ENCODE measurements around the gene SASH1. TPM values are rescaled to one million over a fixed set of nuclear protein-coding genes. Genes with fewer than 3 reads are reported as not detected.

Gene SASH1
- total RNA-seq, 1 experiment from 2014 or later, result 11.7 TPM

DNA sequence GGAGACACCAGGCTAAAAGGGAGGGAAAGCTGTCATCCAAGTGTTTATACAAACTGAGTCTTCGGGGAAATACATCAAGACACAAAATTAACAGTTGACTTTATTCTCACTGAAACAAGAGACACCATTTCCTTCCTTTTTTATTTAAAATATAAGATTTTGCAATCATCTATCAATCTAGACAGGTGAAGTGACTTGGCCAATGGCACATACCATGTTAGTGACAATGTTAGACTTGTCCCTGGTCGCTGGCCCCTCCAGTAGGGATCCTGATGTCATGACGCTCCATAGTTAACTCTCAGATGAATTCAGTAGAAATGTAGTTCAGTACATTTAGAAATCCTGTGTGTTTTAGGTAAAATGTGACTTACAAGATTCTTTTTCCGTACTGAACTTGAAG is 2.9 kb downstream of the SASH1 start:
- H3K27ac ChIP-seq (ENCODE audit: low read depth, low read length), result no peak overlapping the region
- H3K9ac ChIP-seq (ENCODE audit: low read length), result no peak overlapping the region
- intact Hi-C loops (cut with micrococcal nuclease), result no loop called here
- no peak for DNase-seq (ENCODE audit: low read depth, low spot score)
- H2AFZ ChIP-seq (ENCODE audit: low read depth, low read length, poor library complexity, severe bottlenecking), result no peak overlapping the region
- no peaks in the 10 kb centered on the region for H3K9me3 ChIP-seq (ENCODE audit: control insufficient read depth in 1 of 2, insufficient read depth in 1 of 2, low read depth in 1 of 2, low read length in 2 of 2)
- no peaks in the 10 kb centered on the region for H3K36me3 ChIP-seq (ENCODE audit: control insufficient read depth in 1 of 2, insufficient read depth in 2 of 2, low read length in 2 of 2)
- H3K4me3 ChIP-seq (replicated peaks in 1 of 2; ENCODE audit: low read depth in 1 of 2, low read length in 2 of 2), result no peak overlapping the region
- TF ChIP-seq EZH2phosphoT487 (IDR thresholded peaks at IDR 0.05; ENCODE audit: borderline replicate concordance), result no peak
- no peak for TF ChIP-seq EGR1 (IDR thresholded peaks at IDR 0.05; ENCODE audit: low read depth)
- TF ChIP-seq, protein P1, sequence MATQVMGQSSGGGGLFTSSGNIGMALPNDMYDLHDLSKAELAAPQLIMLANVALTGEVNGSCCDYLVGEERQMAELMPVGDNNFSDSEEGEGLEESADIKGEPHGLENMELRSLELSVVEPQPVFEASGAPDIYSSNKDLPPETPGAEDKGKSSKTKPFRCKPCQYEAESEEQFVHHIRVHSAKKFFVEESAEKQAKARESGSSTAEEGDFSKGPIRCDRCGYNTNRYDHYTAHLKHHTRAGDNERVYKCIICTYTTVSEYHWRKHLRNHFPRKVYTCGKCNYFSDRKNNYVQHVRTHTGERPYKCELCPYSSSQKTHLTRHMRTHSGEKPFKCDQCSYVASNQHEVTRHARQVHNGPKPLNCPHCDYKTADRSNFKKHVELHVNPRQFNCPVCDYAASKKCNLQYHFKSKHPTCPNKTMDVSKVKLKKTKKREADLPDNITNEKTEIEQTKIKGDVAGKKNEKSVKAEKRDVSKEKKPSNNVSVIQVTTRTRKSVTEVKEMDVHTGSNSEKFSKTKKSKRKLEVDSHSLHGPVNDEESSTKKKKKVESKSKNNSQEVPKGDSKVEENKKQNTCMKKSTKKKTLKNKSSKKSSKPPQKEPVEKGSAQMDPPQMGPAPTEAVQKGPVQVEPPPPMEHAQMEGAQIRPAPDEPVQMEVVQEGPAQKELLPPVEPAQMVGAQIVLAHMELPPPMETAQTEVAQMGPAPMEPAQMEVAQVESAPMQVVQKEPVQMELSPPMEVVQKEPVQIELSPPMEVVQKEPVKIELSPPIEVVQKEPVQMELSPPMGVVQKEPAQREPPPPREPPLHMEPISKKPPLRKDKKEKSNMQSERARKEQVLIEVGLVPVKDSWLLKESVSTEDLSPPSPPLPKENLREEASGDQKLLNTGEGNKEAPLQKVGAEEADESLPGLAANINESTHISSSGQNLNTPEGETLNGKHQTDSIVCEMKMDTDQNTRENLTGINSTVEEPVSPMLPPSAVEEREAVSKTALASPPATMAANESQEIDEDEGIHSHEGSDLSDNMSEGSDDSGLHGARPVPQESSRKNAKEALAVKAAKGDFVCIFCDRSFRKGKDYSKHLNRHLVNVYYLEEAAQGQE (IDR thresholded peaks at IDR 0.05; ENCODE audit: low read depth), result no peak
- TF ChIP-seq SRF (IDR thresholded peaks at IDR 0.05; ENCODE audit: low read depth), result no peak
- no peak for TF ChIP-seq FOSL1 (IDR thresholded peaks at IDR 0.05; ENCODE audit: low read depth)
- no peak for TF ChIP-seq CEBPB (IDR thresholded peaks at IDR 0.05; ENCODE audit: low read depth)
- no peak for TF ChIP-seq YY1 (IDR thresholded peaks at IDR 0.05; ENCODE audit: extremely low read depth, insufficient replicate concordance, low read depth, low read length)
- TF ChIP-seq, protein P2, sequence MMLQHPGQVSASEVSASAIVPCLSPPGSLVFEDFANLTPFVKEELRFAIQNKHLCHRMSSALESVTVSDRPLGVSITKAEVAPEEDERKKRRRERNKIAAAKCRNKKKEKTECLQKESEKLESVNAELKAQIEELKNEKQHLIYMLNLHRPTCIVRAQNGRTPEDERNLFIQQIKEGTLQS (IDR thresholded peaks at IDR 0.05), result no peak
- TF ChIP-seq ZBTB33 (IDR thresholded peaks at IDR 0.05; ENCODE audit: extremely low read depth, insufficient replicate concordance, low read length), result no peak
- TF ChIP-seq ZNF274 (IDR thresholded peaks at IDR 0.05; ENCODE audit: low read depth, low read length), result no peak
- no peak for TF ChIP-seq POLR2A (IDR thresholded peaks at IDR 0.05; ENCODE audit: borderline replicate concordance, extremely low read depth, insufficient read depth, insufficient read length)
- no peak for TF ChIP-seq SIN3A (IDR thresholded peaks at IDR 0.05; ENCODE audit: low read depth)
- TF ChIP-seq CTCF (IDR thresholded peaks at IDR 0.05 in 2 of 3, conservative IDR thresholded peaks at IDR 0.05 in 1 of 3; ENCODE audit: borderline replicate concordance in 1 of 3, insufficient read depth in 1 of 3, low read depth in 2 of 3, low read length in 2 of 3), result no peak
- TF ChIP-seq ELF1 (IDR thresholded peaks at IDR 0.05; ENCODE audit: borderline replicate concordance, low read depth), result no peak
- no peak for TF ChIP-seq EZH2 (IDR thresholded peaks at IDR 0.05)
- TF ChIP-seq SP1 (IDR thresholded peaks at IDR 0.05; ENCODE audit: low read depth), result no peak
- RAD21 ChIA-PET (ENCODE audit: low non-redundant PET in 1 of 2, low total read pairs in 2 of 2, uncharacterized antibody in 2 of 2, unreplicated experiment in 2 of 2), result no interaction called here
- no peaks in the 10 kb centered on the region; the same call in 1 of the 2 replicates for H3K79me2 ChIP-seq (ENCODE audit: insufficient read depth, low read length)
- H3K9me2 ChIP-seq (ENCODE audit: insufficient read depth), result no peaks in the 10 kb centered on the region
- H3K4me1 ChIP-seq (ENCODE audit: control insufficient read depth in 1 of 2, insufficient read depth in 2 of 2, low read length in 2 of 2), result peaks cover 13 to 33% of the 10 kb centered on the region in 2 experiments
- 0 out of 2 replicates have a peak, but pooled peaks cover 3% of the 10 kb centered on the region for H4K20me1 ChIP-seq (ENCODE audit: insufficient read depth)
- ATAC-seq, result no peak
- CTCF ChIA-PET, result no interaction called here
- no peaks in the 10 kb centered on the region for H3K27me3 ChIP-seq (ENCODE audit: insufficient read depth, low read length)
- POLR2A ChIA-PET, result no interaction called here
- no peak overlapping the region for H3K4me2 ChIP-seq (ENCODE audit: low read length)
- BruUV-seq (replicated peaks), result no TSS peak
